NCI-H748 treated with DMSO at 0.1 percent for 48 hours (cell line): ENCODE results near the gene DGCR8.

Experiments used
- DNase-seq: peaks from one replicate; lab custom pipeline; 2025; lab: John Stamatoyannopoulos, UW

DGCR8 gene

DNA sequence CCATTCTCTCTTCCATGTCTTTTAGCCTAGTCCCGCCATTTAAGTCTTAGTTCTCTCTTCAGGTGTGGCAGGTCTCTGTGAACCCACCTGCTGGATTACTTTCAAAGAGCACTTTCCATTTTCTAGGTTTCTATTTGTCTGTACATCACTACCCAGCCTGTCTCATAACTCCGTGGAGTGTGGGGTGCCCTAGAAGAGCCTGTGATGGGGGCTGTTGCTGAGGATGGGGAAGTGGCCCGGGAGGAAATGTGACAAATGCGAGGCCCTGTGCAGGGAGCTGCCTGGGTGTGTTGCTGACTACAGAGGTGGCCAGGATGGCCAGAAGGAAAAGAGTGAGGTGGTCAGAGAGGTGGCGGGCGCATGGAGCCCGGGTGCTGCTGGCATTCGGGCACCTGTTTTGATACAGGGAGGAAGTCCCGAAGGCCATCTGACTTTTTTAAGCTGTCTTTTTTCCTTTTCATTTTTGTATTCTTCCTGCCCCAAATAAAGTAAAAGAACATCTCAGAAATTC lies 10.7 kb downstream of the DGCR8 start:
- no peak for DNase-seq

- DNase-seq, result no peak
Observed at GRCh38 chr22:20091690-20092476, 11.8 kb downstream of the DGCR8 start.

GRCh38 chr22:20092477-20092854 lies 12.4 kb downstream of the DGCR8 start:
- no peak for DNase-seq

- DNase-seq, result no peak
Observed at GRCh38 chr22:20093418-20094196, 13.6 kb downstream of the DGCR8 start.

- no peak for DNase-seq
Observed at GRCh38 chr22:20094197-20094807, 14.3 kb downstream of the DGCR8 start.

GRCh38 chr22:20095521-20095920 lies 15.5 kb downstream of the DGCR8 start:
- no peak for DNase-seq

- no peak for DNase-seq
Observed at GRCh38 chr22:20096574-20097420, 16.8 kb downstream of the DGCR8 start.

GRCh38 chr22:20099099-20099711 lies 19.2 kb downstream of the DGCR8 start:
- no peak for DNase-seq

GRCh38 chr22:20101638-20102037 lies 21.6 kb downstream of the DGCR8 start:
- DNase-seq, result no peak

GRCh38 chr22:20102203-20102780 lies 22.3 kb downstream of the DGCR8 start:
- DNase-seq, result no peak

DNA sequence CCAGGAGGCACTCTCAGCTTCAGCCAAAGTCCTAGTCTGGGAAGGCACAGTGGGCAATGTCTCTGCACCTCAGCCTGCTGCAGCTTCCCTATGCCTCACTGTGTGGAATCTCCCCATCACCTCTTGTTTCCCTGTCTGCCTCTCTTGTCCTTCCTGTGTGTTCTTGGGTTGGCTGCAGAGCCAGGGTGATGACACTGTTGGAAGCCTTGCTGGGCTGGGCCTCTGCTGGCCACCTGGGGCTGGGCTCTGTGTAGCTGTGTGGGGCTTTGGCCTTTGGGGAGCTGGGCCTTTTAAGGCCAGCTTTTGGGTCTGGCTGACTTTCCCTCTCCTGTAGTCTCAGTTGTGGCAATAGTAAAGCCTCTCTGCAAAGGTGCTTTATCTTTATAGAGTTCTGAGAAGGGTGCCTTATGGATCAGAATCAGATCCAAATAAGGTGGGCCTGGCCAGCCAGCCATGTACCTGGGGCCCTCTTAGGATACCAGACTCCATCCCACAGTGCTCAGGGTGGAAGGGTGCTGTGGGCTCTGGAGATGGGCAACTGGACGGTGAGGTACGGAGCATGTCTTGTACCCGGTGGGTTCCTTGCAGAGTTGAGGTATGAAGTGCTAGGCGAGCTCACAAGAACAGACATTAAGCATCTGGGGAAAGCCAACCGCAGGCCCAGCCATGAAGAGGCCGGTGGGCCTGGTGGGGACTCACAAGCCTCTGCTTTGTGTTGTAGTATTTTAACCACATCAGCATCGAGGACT lies 25.6 kb downstream of the DGCR8 start:
- no peak for DNase-seq

- no peak for DNase-seq
Observed at GRCh38 chr22:20106205-20106848, 26.3 kb downstream of the DGCR8 start.

GRCh38 chr22:20106849-20107237 lies 26.8 kb downstream of the DGCR8 start:
- DNase-seq, result no peak

- no peak for DNase-seq
Observed at GRCh38 chr22:20107471-20107901, 27.4 kb downstream of the DGCR8 start.

DNA sequence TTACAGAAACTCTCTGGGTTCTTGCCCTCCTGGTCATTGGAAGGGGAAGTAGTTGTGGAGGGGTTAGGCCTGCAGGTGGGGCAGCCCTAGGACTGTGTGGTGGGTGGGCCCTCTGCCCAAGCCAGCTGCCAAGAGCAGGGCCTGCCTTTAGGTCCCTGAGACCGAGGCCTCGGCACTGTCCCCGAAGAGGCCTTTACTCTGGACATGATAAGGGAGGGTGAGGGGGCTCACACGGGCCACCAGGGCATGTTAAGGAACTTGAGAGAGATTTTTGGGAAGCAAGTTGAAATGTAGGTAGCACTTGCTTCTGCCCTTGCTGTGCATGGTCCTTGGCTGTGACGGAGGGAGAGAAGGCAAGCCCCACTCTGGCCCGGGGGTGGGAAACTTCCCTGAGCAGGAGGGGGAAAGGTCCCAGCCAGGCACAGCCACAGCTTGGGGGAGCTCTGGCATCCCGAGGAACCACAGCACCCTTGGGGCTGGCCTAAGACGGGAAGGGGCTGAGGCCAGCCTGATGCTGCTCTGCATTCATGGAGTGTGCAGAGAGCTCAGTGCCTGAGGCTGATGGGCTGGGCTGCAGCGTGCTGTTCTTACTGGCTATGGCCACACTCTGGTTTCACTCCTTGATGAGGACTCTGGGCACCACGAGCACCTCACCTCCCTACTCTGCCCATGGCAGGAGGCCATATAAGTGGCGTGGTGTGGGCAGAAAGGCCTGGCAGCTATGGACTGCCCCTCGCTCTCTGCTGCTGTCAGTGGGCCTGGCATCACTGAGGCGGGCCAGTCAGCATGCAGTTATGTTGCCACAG lies 28.1 kb downstream of the DGCR8 start:
- no peak for DNase-seq

DNA sequence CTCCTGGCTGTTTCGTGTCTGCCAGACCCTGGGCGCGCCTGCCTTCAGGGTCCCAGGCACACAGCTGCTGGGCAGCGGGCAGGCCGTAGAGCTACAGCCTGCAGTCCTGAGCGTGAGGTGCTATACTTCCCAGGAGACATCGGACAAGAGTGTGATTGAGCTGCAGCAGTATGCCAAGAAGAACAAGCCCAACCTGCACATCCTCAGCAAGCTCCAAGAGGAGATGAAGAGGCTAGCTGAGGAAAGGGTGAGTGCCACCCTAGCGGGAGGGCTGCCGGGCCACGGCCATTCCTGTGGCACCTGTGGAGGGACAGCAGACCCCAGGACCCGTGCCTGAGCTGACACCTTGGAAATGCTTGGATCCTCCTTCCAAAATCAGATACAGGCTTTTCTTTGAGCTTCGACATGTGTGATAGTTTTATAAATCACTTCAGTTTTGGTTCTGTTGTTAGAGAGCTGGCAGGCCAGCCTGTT lies 28.8 kb downstream of the DGCR8 start:
- no peak for DNase-seq

DNA sequence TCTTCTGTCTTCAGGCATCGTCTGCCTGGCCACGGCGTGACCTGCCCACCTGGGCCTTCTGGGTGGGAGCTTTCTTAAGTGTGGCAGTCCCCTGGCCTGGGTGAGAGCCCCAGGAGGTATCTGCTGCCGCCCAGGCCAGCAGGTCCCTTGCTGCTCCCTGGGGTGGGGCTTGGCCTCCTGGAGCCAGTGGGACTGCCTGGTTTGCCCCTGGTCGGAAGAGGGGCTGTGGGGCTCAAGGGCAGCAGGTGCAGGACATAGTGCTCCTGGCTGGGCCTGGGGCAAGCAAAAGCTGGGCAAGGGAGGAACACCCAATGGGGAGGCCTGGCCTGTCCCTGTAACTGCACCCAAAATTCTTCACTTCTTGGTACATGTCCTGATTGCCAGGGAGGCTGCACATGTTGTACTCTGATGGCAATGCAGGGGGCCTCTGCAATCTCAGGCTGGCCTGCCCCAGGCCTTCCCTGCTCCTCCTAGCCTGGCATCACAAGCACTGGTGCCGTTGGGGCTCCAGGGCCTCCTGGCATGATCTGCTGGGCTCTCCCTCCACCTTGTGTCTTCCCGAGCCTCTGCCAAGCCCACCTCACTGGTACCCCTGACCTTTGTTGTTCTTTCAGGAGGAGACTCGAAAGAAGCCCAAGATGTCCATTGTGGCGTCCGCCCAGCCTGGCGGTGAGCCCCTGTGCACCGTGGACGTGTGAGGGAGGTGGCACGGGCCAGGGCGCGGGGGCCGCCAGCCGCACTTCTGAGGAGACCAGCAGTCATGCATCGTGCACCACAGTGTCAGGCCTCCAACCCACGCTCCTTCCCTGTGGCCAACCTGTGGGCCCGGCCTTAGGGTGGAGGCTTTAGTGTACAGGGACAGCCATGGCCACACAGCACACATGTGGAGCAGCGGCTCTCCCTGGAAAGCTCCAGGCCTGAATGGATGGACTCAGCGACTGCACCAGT lies 29.6 kb downstream of the DGCR8 start:
- no peak for DNase-seq
